SW 1271 (cell line): ENCODE data around the gene PLS3.
"Not testable (repeated sequence)": the region's sequence is repeated elsewhere in the genome, so short reads cannot be mapped to it uniquely, and the experiment has no call there.

Experiments
- DNase-seq, 2 experiments: peaks; one replicate each; lab custom pipeline; 2025; lab: John Stamatoyannopoulos, UW

PLS3 gene

GRCh38 chrX:115560978-115561604 lies at the start of gene PLS3:
Gene PLS3 (plus strand): TSS chrX:115561174. CDS start chrX:115610251, 49,077 bp downstream.
- peak; percentile 11 to 64 for DNase-seq

DNA sequence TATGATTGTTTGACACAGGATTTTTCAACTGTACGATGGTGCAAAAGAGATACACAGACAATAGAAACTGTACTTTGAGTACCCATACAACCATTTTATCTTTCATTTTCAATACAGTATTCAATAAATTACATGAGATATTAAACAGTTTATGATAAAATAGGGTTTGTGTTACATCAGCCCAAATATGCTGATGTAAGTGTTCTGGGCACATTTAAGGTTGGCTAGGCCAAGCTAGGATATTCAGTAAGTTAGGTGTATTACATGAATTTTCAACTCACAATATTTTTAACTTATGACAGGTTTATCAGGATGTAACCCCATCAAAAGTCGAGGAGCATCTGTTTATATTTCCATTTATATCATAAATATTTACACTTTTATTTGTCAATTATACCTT lies 42.9 kb upstream of the PLS3 start:
- DNase-seq, result no peak

DNA sequence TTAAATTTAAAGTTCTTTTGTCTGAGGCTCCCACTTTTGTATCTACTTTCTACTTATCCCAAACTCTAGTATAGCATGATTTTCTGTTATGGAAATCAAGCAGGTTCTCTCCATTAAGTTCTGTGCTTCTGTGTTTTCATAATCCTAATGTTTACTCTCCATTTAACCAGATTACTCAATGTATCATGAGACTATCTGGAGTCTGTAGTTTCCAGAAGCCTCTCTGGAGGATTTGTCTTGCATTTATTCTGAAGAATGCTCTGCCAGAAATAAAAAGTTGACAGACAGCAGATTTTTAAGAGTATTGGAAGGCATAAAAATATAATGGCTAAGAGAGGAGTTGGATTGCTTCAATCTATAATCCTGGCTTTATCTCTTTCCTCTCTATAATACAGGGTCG lies 39.2 kb upstream of the PLS3 start:
- no peak for DNase-seq

DNA sequence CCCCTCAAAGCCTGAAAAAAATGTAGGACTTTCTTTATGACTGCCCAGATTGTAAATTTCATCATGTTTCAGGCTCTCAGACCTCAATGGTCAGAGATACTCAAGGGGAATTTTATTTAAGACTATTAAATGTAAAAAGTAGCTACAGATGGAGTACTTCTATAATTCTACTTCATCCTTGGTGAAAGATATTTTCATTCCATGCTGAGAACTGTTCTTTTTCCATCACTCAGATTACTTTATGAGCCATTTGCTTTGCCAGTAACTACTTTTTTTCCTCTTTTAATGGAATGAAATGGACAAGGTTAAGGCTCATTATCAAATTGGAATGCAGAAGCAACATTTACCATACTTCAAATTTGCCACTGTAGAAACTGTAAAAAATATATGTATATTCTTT lies 38.0 kb upstream of the PLS3 start:
- DNase-seq, result no peak

- no peak for DNase-seq
Observed at GRCh38 chrX:115525486-115525885, 35.5 kb upstream of the PLS3 start.

DNA sequence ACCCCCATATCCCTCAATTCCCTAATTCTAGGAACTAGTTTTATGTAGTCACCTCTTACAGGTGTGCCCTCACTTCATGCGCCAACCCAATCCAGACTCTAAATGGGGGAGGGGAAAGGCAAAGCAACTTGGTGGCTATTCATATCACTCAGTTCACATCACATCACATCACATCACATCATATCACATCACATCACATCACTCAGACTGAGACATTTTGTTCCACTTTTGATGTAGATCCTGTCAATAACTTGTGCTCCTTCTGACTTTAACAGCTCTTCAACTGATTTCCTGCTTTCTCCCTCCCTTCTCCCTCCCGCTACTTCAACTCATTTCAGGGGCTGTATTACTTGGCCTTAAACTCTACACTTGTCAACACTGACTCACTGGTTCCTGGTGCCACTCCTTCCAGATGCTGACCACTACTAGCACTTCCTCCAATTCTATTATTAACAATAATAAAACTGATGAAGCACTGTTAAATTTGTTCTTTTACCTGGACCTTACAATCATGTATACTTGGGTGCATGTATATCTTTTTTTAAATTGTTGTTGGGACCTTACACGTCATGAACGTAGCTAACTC lies 29.1 kb upstream of the PLS3 start:
- DNase-seq, result no peak

- no peak for DNase-seq
Observed at GRCh38 chrX:115533485-115533884, 27.5 kb upstream of the PLS3 start.

- DNase-seq, result no peak
Observed at GRCh38 chrX:115534383-115534782, 26.6 kb upstream of the PLS3 start.

DNA sequence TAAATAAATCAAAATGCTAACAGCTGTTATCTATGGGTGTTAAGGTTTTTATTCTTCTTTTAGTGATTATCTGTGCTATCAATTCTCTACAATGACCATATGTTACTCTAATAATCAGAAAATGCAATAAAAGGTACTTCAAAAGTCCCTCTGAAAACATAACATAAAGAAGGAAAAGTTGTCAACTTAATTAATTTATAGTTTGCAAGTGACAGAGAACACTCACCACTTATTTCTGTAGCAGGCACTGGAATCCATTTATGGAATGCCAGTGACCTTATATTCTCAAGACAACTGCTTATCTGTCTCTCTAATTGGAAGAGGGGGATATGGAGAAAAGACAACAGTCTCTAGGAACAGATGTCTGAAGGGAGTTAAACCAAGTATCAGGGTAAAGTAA lies 25.6 kb upstream of the PLS3 start:
- no peak for DNase-seq

GRCh38 chrX:115535844-115536243 lies 25.1 kb upstream of the PLS3 start:
- no peak for DNase-seq

- no peak for DNase-seq
Observed at GRCh38 chrX:115539841-115540240, 21.1 kb upstream of the PLS3 start.

DNA sequence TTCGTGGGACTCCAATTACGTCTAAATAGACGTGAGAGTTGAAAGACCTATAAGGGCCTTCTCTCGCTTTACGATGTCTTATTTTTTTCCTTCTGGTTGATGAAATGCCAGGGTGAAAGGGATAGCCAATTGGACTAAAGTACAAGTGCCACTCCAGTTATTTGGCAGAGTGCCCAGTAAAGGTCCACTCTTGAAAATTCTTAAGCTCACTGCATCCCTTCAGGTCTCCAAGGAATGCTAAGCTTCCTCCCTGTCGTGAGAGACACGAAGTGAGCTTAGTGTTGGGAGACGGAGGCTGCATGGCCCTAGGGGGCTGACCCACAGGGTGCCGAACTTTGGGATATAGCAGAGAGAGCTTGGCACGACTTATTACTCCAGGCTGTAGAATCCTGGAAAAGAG lies 19.9 kb upstream of the PLS3 start:
- not testable (repeated sequence) for DNase-seq

- DNase-seq, result no peak
Observed at GRCh38 chrX:115547448-115547847, 13.5 kb upstream of the PLS3 start.

DNA sequence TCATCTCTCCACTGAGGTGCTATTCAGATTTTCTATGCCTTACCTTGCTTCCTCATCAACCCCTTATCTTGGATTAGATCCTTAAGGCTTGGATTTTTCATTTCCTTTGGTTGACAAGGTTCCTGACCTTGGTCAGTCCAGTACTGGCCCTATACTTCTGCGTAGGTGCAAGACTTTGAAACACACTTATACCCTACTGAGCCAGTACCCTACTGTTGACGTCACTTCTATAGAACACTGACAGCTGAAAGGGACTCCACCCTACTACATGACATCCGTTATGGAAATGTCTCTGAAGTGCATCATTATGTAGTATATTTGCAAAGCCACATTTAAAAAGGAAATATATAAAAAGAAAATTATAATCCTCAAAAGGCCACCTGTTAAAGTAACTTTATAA lies 12.0 kb upstream of the PLS3 start:
- no peak for DNase-seq

GRCh38 chrX:115553171-115553570 lies 7.8 kb upstream of the PLS3 start:
- no peak for DNase-seq

DNA sequence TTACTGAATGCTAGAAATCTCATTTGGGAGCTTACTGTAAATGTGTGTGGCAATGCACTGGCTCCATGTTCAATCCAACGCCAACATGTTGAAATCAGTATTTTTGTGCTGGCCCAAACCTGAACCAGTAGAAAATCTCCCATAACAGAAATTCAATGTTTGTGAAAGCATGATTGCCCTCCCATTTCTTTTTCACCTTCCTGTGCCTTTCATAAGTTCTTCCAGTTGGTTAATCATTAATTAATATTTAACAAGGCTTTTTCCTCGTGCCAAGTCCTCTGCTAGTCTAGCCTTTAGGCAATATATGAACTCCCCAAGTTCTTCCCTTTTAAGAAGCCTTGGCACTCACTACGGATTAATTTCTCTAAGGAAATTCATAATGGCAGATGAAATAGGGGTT lies 1.3 kb upstream of the PLS3 start:
- DNase-seq, result no peak

DNA sequence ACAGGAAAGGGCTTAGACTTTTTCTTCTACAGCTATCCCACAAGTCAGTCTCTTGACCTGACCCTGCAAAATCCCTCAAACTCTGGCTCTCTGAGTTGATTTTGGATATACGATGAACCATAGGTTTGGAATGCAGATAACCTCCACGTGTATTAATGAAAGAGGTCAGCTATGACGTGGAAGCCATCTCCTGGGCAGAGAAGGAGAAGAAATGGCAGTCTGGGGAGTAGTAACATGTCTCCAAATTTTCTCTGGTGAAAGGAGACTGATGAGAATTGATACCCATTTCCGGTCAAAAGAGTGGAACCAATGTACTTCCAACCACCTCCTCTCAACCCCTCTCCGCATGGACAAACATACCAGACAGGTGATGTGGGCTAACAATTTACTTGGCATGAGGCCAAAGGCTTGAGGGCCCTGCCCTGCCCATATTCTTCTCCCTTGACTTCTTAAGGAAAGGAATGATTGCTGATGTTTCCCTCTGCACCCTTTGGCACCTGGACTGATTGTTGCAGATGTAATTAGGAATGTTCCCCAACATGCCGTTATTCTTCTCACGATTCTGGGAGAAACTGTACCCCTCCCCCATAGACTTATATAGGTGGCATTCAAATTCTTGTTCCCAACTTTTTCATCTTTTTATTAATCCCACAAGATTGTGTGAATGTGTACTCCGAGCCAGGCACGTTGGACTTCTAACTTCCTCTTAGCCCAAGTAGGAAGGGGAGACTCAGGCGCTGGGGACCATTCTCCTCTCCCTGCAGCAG lies 580 bp upstream of the PLS3 start:
- peak in 1 of 2 experiments; percentile 2 for DNase-seq

DNA sequence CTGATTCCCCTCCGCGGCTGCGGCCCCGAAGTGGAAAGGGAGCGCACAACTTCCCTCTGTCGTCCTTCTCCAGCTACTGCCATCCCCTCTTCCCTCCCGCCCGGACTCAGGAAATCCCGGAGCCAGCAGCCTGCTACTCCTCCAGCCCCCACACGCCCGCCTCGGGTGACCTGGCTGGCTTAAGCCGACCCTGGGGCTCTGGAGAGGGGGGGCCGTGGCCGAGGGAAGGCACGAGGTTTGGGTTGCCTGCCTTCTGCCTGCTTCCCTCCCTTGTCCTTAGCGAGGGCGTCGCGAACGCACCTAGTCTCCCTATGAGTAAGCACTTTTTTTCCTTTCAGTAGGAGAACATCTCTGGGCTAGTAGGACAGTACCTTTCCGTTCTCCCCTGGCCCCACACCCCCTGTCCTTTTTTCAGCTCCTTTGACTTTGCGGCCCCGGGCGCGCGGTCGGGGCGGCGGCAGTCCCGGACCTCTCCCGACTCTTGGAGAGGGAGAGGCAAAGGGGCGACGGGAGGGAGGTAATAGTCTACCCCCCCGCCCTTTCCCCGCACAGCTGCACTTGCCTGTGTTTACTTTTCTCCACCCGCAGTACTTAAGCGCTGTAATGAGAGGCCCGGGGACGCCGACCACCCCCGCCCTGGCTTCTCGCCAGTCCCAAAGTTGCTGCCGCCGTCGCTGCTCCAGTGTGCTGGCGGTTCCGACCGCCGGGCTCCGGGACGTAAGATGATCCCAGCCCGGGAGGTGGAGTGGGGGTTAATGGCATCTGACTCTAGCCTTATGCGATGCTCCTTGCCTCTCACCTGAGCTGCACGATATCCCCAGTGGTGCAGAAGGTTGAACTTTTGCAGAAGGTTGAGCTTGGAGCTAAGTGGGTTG lies 868 bp downstream of the PLS3 start:
- DNase-seq, result peak in 1 of 2 experiments; percentile 25

DNA sequence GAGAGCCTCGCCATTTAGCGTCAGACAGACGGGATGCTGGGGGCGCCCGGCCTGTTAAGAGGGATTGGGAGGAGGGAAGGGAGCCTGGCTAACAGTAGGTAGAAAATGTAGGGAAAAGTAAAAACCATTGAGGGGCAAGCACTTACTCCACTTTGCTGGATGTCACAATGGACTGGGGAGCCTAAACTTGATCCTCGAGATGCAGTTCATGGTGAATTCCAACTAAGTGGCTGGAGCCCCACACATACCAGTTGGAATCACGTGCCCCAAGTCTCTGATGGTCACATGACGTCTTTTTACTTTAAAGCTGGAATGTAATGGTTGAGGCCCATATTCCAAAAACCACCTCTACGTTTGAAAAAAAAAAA lies 1.5 kb downstream of the PLS3 start:
- DNase-seq, result peak in 1 of 2 experiments; percentile 2

GRCh38 chrX:115563633-115564162 lies 2.7 kb downstream of the PLS3 start:
- no peak for DNase-seq

- no peak for DNase-seq
Observed at GRCh38 chrX:115564243-115564642, 3.3 kb downstream of the PLS3 start.

DNA sequence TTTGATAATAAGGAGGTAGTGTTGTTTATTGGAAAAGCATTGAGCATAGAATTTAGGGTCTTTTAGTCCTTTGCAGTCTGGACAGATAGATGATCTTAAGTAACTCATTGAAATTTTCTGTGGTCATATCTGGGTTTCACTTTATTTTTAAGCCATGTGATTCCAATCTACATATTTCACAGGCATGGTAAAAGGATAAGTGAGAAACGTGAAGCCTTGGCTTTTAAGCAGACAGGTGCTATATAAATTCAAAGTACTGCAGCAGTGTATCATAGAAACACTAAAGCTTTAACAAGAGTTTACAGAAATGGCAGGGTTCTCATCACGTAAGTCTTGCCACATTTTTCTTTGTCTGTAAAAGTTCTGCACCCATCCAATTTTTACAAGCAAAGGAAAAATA lies 4.9 kb downstream of the PLS3 start:
- DNase-seq, result no peak
